SU-DHL-6 (cell line): ENCODE results near the gene DCTN3.

Experiments used
- H2AFZ ChIP-seq: fragments of 200-600 bp; sonication (generic); 2 replicates; pipeline ENCODE4 v1.6.1; 2014; ENCODE audit warnings: low read depth, mild to moderate bottlenecking, moderate library complexity, mixed read lengths, antibody characterized with exemption, low read length; ENCODE audit not compliant: severe bottlenecking
- H3F3A ChIP-seq: fragments of 200-600 bp; shearing (Covaris generic); 2 replicates; pipeline ENCODE4 v1.6.0; 2016; ENCODE audit warnings: antibody characterized with exemption, mild to moderate bottlenecking; ENCODE audit not compliant: insufficient read depth
- H3K27ac ChIP-seq: fragments of 200-600 bp; sonication (generic); 2 replicates; pipeline ENCODE4 v1.5.1; 2016; ENCODE audit warnings: low read depth, mild to moderate bottlenecking, low read length, moderate library complexity, mixed read lengths
- H3K27me3 ChIP-seq: fragments of 200-600 bp; sonication (generic), shearing (Covaris generic); 2 replicates; pipeline ENCODE4 v1.6.0; 2014; ENCODE audit warnings: mild to moderate bottlenecking, low read length
- H3K36me3 ChIP-seq: fragments of 200-600 bp; sonication (generic); 2 replicates; pipeline ENCODE4 v1.6.1; 2014; ENCODE audit warnings: mild to moderate bottlenecking, low read length, mixed read lengths
- H3K4me2 ChIP-seq: fragments of 300-600, 200-600 bp; shearing (Covaris generic), sonication (generic); 2 replicates; pipeline ENCODE4 v1.6.0; 2014; ENCODE audit warnings: low read length, low read depth, mild to moderate bottlenecking; ENCODE audit not compliant: poor library complexity, severe bottlenecking
- H3K4me3 ChIP-seq: fragments of 200-600 bp; sonication (generic); 2 replicates; pipeline ENCODE4 v1.5.1; 2014; ENCODE audit warnings: antibody characterized with exemption, low read length, mild to moderate bottlenecking, mixed read lengths; ENCODE audit not compliant: insufficient read depth, poor library complexity, severe bottlenecking
- H3K79me2 ChIP-seq: fragments of 200-600 bp; sonication (generic); 2 replicates; pipeline ENCODE4 v1.6.1; 2014; ENCODE audit warnings: mild to moderate bottlenecking, low read length, moderate library complexity; ENCODE audit not compliant: insufficient read depth
- H3K9ac ChIP-seq: fragments of 200-600 bp; sonication (generic); 2 replicates; pipeline ENCODE4 v1.7.0; 2014; ENCODE audit warnings: mild to moderate bottlenecking, low read length
- H3K9me2 ChIP-seq: fragments of 200-600 bp; sonication (generic); replicated peaks from 2 replicates; pipeline ENCODE4 v1.6.1; 2014; ENCODE audit warnings: low read length; ENCODE audit not compliant: insufficient read depth
- H3K9me3 ChIP-seq: fragments of 200-600 bp; sonication (generic); 2 replicates; pipeline ENCODE4 v1.6.1; 2014; ENCODE audit warnings: low read length, mixed read lengths; ENCODE audit not compliant: insufficient read depth
- H4K20me1 ChIP-seq: fragments of 200-600 bp; sonication (generic); 2 replicates; pipeline ENCODE4 v1.6.1; 2014; ENCODE audit warnings: low read depth, mild to moderate bottlenecking, antibody characterized with exemption, low read length, moderate library complexity, mixed read lengths
- CTCF ChIP-seq: fragments of 200-600 bp; sonication (generic); IDR thresholded peaks from one replicate; pipeline ENCODE4 v1.5.1; 2017; ENCODE audit warnings: antibody characterized with exemption, mild to moderate bottlenecking, low read length, moderate library complexity; ENCODE audit not compliant: insufficient read depth, poor library complexity, severe bottlenecking
- EZH2phosphoT487 ChIP-seq: fragments of 200-600 bp; sonication (generic), shearing (Covaris generic); conservative IDR thresholded peaks from 2 replicates; pipeline ENCODE4 v1.6.1; 2018; ENCODE audit warnings: mild to moderate bottlenecking, antibody characterized with exemption, low read length, moderate library complexity, mixed read lengths

The DCTN3 gene

GRCh38 chr9:34581318-34581717 lies 39.0 kb downstream of the DCTN3 start:
- no peak overlapping the region for H3K9ac ChIP-seq
- no peak overlapping the region for H2AFZ ChIP-seq
- H3K27me3 ChIP-seq: no peaks in the 10 kb centered on the region
- H3F3A ChIP-seq: no peaks in the 10 kb centered on the region
- no peaks in the 10 kb centered on the region for H3K79me2 ChIP-seq
- no peak overlapping the region for H3K4me2 ChIP-seq
- H3K27ac ChIP-seq: no peak overlapping the region
- H4K20me1 ChIP-seq: no peaks in the 10 kb centered on the region
- H3K9me3 ChIP-seq: no peaks in the 10 kb centered on the region
- no peak for TF ChIP-seq CTCF
- no peak for TF ChIP-seq EZH2phosphoT487
- no peak overlapping the region for H3K4me3 ChIP-seq
- no peaks in the 10 kb centered on the region for H3K9me2 ChIP-seq
- no peaks in the 10 kb centered on the region for H3K36me3 ChIP-seq

GRCh38 chr9:34580358-34580757 lies 39.9 kb downstream of the DCTN3 start:
- Histone ChIP-seq H3K27ac (no peak overlapping the region), H2AFZ (no peak overlapping the region), H3K4me2 (no peak overlapping the region), H3F3A (no peaks in the 10 kb centered on the region), H3K79me2 (no peaks in the 10 kb centered on the region), H3K9me3 (no peaks in the 10 kb centered on the region), H4K20me1 (no peaks in the 10 kb centered on the region), H3K9me2 (no peaks in the 10 kb centered on the region), H3K27me3 (no peaks in the 10 kb centered on the region), H3K4me3 (no peak overlapping the region), H3K9ac (no peak overlapping the region), H3K36me3 (no peaks in the 10 kb centered on the region)
- TF ChIP-seq EZH2phosphoT487: no peak
- TF ChIP-seq CTCF: no peak

- Histone ChIP-seq H3K9me3 (no peaks in the 10 kb centered on the region), H2AFZ (no peak overlapping the region), H3F3A (no peaks in the 10 kb centered on the region), H3K27ac (no peak overlapping the region), H3K36me3 (no peaks in the 10 kb centered on the region), H3K79me2 (no peaks in the 10 kb centered on the region), H3K4me3 (no peak overlapping the region), H3K27me3 (no peaks in the 10 kb centered on the region), H3K9ac (no peak overlapping the region), H4K20me1 (no peaks in the 10 kb centered on the region), H3K9me2 (no peaks in the 10 kb centered on the region), H3K4me2 (no peak overlapping the region)
- no peak for TF ChIP-seq CTCF
- no peak for TF ChIP-seq EZH2phosphoT487
Measured at GRCh38 chr9:34579808-34580163, 40.5 kb downstream of the DCTN3 start.

- H3K9ac ChIP-seq: no peak overlapping the region
- no peaks in the 10 kb centered on the region for H3K27me3 ChIP-seq
- H3K4me2 ChIP-seq: no peak overlapping the region
- no peaks in the 10 kb centered on the region for H3K79me2 ChIP-seq
- no peaks in the 10 kb centered on the region for H4K20me1 ChIP-seq
- no peak overlapping the region for H2AFZ ChIP-seq
- no peaks in the 10 kb centered on the region for H3K9me2 ChIP-seq
- no peak for TF ChIP-seq CTCF
- no peak for TF ChIP-seq EZH2phosphoT487
- no peaks in the 10 kb centered on the region for H3K36me3 ChIP-seq
- no peaks in the 10 kb centered on the region for H3K9me3 ChIP-seq
- no peak overlapping the region for H3K27ac ChIP-seq
- H3K4me3 ChIP-seq: no peak overlapping the region
- H3F3A ChIP-seq: no peaks in the 10 kb centered on the region
Measured at GRCh38 chr9:34579104-34579807, 41.0 kb downstream of the DCTN3 start.
